ENCODE measurements around the gene ZBTB16. TPM values are rescaled to one million over a fixed set of nuclear protein-coding genes. Genes with fewer than 3 reads are reported as not detected.

ZBTB16 gene
- polyA plus RNA-seq, 1 donor (not counting 4 experiments of a cell fraction or from before 2014, with no cell fraction given), result 0.18 TPM

DNA sequence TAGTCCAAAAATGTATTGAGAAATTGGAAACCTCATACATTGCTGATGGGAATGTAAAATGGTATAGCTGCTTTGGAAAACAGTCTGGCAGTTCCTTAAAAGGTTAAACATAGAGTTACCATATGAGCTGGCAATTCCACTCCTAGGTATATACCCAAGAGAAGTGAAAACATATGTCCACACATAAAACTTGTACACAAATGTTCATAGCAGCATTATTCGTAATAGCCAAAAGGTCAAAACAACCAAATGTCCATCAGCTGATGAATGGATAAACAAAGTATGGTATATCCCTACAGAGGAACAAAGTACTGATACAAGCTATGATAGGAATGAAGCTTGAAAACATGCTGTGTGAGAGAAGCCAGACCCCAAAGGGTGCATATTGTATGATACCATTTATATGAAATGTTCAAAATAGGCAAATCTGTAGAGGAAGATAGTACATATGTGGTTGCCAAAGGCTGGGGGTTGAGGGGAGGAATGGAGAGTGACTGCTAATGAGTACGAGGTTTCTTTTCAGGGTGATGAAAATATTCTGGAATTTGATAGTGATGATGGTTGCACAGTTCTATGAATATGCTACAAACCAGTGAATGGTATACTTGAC, 85.8 kb downstream of the ZBTB16 start:
- dilution Hi-C loops (cut with MboI; ENCODE audit: extremely low pct_ligation_motif_present, low sequenced_read_pairs), result no loop called here
- no peak overlapping the region for H3K27ac ChIP-seq (ENCODE audit: control insufficient read depth, insufficient read depth, low read length)
- H3K4me1 ChIP-seq (ENCODE audit: control insufficient read depth, extremely low read depth, insufficient read depth, low read length), result no peaks in the 10 kb centered on the region
- H3K36me3 ChIP-seq (ENCODE audit: control insufficient read depth in 2 of 2, extremely low read depth in 1 of 2, insufficient read depth in 2 of 2, low read length in 2 of 2), result no peaks in the 10 kb centered on the region
- no peak for FAIRE-seq
- no peaks in the 10 kb centered on the region for H3K79me2 ChIP-seq (ENCODE audit: control insufficient read depth, insufficient read depth, low read length)
- H3K9me1 ChIP-seq (ENCODE audit: control insufficient read depth, extremely low read depth, insufficient read depth, low read length), result no peaks in the 10 kb centered on the region
- H3K4me2 ChIP-seq (ENCODE audit: control insufficient read depth, extremely low read depth, insufficient read depth, low read depth, low read length), result no peak overlapping the region
- DNase-seq (ENCODE audit: low read depth, low spot score), result no peak
- H3K4me3 ChIP-seq (ENCODE audit: control insufficient read depth in 2 of 3, extremely low read depth in 1 of 3, insufficient read depth in 2 of 3, low read depth in 1 of 3, low read length in 3 of 3), result no peak overlapping the region
- H4K20me1 ChIP-seq (ENCODE audit: control insufficient read depth, extremely low read depth, insufficient read depth, low read length), result no peaks in the 10 kb centered on the region
- H2AFZ ChIP-seq (ENCODE audit: control insufficient read depth, low read length), result no peak overlapping the region
- no peak for TF ChIP-seq EZH2 (IDR thresholded peaks at IDR 0.05; ENCODE audit: low read length)
- TF ChIP-seq, protein P1, sequence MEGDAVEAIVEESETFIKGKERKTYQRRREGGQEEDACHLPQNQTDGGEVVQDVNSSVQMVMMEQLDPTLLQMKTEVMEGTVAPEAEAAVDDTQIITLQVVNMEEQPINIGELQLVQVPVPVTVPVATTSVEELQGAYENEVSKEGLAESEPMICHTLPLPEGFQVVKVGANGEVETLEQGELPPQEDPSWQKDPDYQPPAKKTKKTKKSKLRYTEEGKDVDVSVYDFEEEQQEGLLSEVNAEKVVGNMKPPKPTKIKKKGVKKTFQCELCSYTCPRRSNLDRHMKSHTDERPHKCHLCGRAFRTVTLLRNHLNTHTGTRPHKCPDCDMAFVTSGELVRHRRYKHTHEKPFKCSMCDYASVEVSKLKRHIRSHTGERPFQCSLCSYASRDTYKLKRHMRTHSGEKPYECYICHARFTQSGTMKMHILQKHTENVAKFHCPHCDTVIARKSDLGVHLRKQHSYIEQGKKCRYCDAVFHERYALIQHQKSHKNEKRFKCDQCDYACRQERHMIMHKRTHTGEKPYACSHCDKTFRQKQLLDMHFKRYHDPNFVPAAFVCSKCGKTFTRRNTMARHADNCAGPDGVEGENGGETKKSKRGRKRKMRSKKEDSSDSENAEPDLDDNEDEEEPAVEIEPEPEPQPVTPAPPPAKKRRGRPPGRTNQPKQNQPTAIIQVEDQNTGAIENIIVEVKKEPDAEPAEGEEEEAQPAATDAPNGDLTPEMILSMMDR (optimal IDR thresholded peaks at IDR 0.05 in 1 of 3, IDR thresholded peaks at IDR 0.05 in 1 of 3, conservative IDR thresholded peaks at IDR 0.05 in 1 of 3; ENCODE audit: extremely low read depth in 1 of 3, insufficient read depth in 2 of 3, low read length in 3 of 3), result no peak
- no peak overlapping the region for H3K9ac ChIP-seq (ENCODE audit: control insufficient read depth, extremely low read depth, insufficient read depth, low read length)
- no peaks in the 10 kb centered on the region for H3K9me3 ChIP-seq (ENCODE audit: control insufficient read depth, low read depth, low read length)
- peaks cover 30% of the 10 kb centered on the region for H3K27me3 ChIP-seq (ENCODE audit: control insufficient read depth, extremely low read depth, insufficient read depth, low read length)

DNA sequence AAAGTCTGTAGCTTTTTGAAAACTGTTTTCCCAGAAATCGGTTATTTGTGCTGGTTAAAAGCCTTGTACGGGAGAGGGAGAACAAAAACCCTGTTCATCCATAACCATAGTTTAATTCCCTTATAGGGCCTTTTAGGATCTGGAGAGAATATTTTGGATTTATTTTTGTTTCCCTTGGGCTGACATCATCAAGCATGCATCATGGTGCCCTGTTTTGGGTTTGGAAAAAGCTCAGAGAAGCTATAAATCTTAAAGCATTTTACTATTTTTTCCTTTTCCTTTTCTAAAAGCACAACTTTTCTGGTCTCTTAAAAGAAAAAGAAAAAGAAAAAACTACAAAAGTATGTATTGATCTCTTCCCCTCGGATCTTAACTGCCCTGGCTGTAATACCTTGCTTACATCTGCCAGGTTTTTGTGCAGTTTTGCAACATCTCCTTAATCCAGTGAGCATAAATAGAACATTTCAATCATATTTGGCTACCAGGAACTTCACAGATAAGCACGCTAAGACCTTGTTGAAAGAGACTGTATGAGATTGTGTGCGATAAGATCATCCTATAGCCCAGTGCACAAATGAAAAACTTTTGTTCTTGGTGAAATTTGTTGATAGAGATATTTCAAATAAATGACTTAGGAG, 88.0 kb downstream of the ZBTB16 start:
- Histone ChIP-seq H3K9ac (ENCODE audit: control insufficient read depth, extremely low read depth, insufficient read depth, low read length) (no peak overlapping the region), H3K79me2 (ENCODE audit: control insufficient read depth, insufficient read depth, low read length) (no peaks in the 10 kb centered on the region), H3K27ac (ENCODE audit: control insufficient read depth, insufficient read depth, low read length) (no peak overlapping the region), H3K9me1 (ENCODE audit: control insufficient read depth, extremely low read depth, insufficient read depth, low read length) (no peaks in the 10 kb centered on the region), H2AFZ (ENCODE audit: control insufficient read depth, low read length) (no peak overlapping the region), H3K4me3 (ENCODE audit: control insufficient read depth in 2 of 3, extremely low read depth in 1 of 3, insufficient read depth in 2 of 3, low read depth in 1 of 3, low read length in 3 of 3) (no peak overlapping the region), H3K4me1 (ENCODE audit: control insufficient read depth, extremely low read depth, insufficient read depth, low read length) (no peaks in the 10 kb centered on the region), H4K20me1 (ENCODE audit: control insufficient read depth, extremely low read depth, insufficient read depth, low read length) (no peaks in the 10 kb centered on the region), H3K36me3 (ENCODE audit: control insufficient read depth in 2 of 2, extremely low read depth in 1 of 2, insufficient read depth in 2 of 2, low read length in 2 of 2) (no peaks in the 10 kb centered on the region), H3K27me3 (ENCODE audit: control insufficient read depth, extremely low read depth, insufficient read depth, low read length) (peaks cover 26% of the 10 kb centered on the region), H3K4me2 (ENCODE audit: control insufficient read depth, extremely low read depth, insufficient read depth, low read depth, low read length) (no peak overlapping the region), H3K9me3 (ENCODE audit: control insufficient read depth, low read depth, low read length) (no peaks in the 10 kb centered on the region)
- no peak for DNase-seq (ENCODE audit: low read depth, low spot score)
- FAIRE-seq, result no peak
- TF ChIP-seq, protein P1 (optimal IDR thresholded peaks at IDR 0.05 in 1 of 3, IDR thresholded peaks at IDR 0.05 in 1 of 3, conservative IDR thresholded peaks at IDR 0.05 in 1 of 3; ENCODE audit: extremely low read depth in 1 of 3, insufficient read depth in 2 of 3, low read length in 3 of 3), result no peak
- no peak for TF ChIP-seq EZH2 (IDR thresholded peaks at IDR 0.05; ENCODE audit: low read length)
- dilution Hi-C loops (cut with MboI; ENCODE audit: extremely low pct_ligation_motif_present, low sequenced_read_pairs), result no loop called here
